Neuronal stem cell (in vitro differentiated cells): ENCODE measurements around the gene CFAP61.
A peak's percentile ranks its signal among the peaks of the same experiment; 100 is the strongest.

Experiments used
- DNase-seq: peaks from one replicate; pipeline ENCODE4 v3.0.0-alpha.2; 2013; ENCODE audit warnings: low spot score
- H2AFZ ChIP-seq: one replicate; pipeline ENCODE4 v1.6.1; 2013; ENCODE audit warnings: mild to moderate bottlenecking, low read length, inconsistent platforms
- H2AK5ac ChIP-seq: 2 replicates; pipeline ENCODE4 v1.6.1; 2013; ENCODE audit warnings: low read depth, mild to moderate bottlenecking, inconsistent platforms, low read length, moderate library complexity, mixed read lengths
- H2BK120ac ChIP-seq: 2 replicates; pipeline ENCODE4 v1.6.1; 2013; ENCODE audit warnings: low read depth, mild to moderate bottlenecking, inconsistent platforms, low read length, moderate library complexity, mixed read lengths
- H2BK12ac ChIP-seq: one replicate; pipeline ENCODE4 v1.6.1; 2013; ENCODE audit warnings: low read length, inconsistent platforms
- H2BK15ac ChIP-seq: 2 replicates; pipeline ENCODE4 v1.6.1; 2013; ENCODE audit warnings: mild to moderate bottlenecking, low read length, inconsistent platforms, mixed read lengths
- H2BK5ac ChIP-seq: one replicate; pipeline ENCODE4 v1.6.1; 2013; ENCODE audit warnings: inconsistent platforms, mild to moderate bottlenecking, low read length, moderate library complexity
- H3K14ac ChIP-seq: one replicate; pipeline ENCODE4 v1.6.1; 2013; ENCODE audit warnings: low read length, inconsistent platforms
- H3K18ac ChIP-seq: 2 replicates; pipeline ENCODE4 v1.6.1; 2013; ENCODE audit warnings: low read length, inconsistent platforms
- H3K23ac ChIP-seq: 2 replicates; pipeline ENCODE4 v1.6.1; 2013; ENCODE audit warnings: low read depth, mild to moderate bottlenecking, mixed read lengths, low read length, inconsistent platforms; ENCODE audit not compliant: poor library complexity
- H3K27ac ChIP-seq: replicated peaks from 3 replicates; pipeline ENCODE4 v1.5.1; 2013; ENCODE audit warnings: low read length, inconsistent platforms
- H3K27me3 ChIP-seq, 3 experiments: 2 replicates each; pipeline ENCODE4 v1.6.1; 2013; ENCODE audit warnings: low read length in 3 of 3, mild to moderate bottlenecking in 2 of 3, inconsistent platforms in 1 of 3, low read depth in 1 of 3, mixed read lengths in 1 of 3, moderate library complexity in 1 of 3; ENCODE audit not compliant: control insufficient read depth in 3 of 3, insufficient read depth in 3 of 3
- H3K36me3 ChIP-seq, 2 donors: replicated peaks in 1 of 2; 2 replicates each; pipeline ENCODE4 v1.6.1; 2013; ENCODE audit warnings: low read length in 2 of 2; ENCODE audit not compliant: control insufficient read depth in 2 of 2, insufficient read depth in 2 of 2
- H3K4ac ChIP-seq: 2 replicates; pipeline ENCODE4 v1.6.1; 2013; ENCODE audit warnings: inconsistent platforms, mild to moderate bottlenecking, low read length, moderate library complexity
- H3K4me1 ChIP-seq, 2 donors: 1 replicate in 1 of 2; 2 replicates in 1 of 2; pipeline ENCODE4 v1.6.1; 2013; ENCODE audit warnings: low read length in 2 of 2, low read depth in 1 of 2; ENCODE audit not compliant: control insufficient read depth in 2 of 2, insufficient read depth in 1 of 2
- H3K4me2 ChIP-seq: one replicate; pipeline ENCODE4 v1.6.1; 2013; ENCODE audit warnings: mild to moderate bottlenecking, low read length, inconsistent platforms; ENCODE audit not compliant: insufficient read depth, poor library complexity, severe bottlenecking
- H3K4me3 ChIP-seq, 2 donors: 2 replicates each; pipeline ENCODE4 v1.5.1; 2013; ENCODE audit warnings: low read length in 2 of 2, mild to moderate bottlenecking in 2 of 2, inconsistent platforms in 1 of 2, moderate library complexity in 1 of 2
- H3K79me1 ChIP-seq: one replicate; pipeline ENCODE4 v1.6.1; 2013; ENCODE audit warnings: low read depth, mild to moderate bottlenecking, inconsistent platforms, low read length, moderate library complexity
- H3K9ac ChIP-seq: one replicate; pipeline ENCODE4 v1.6.1; 2013; ENCODE audit warnings: mild to moderate bottlenecking, low read depth, low read length, inconsistent platforms; ENCODE audit not compliant: poor library complexity
- H3K9me3 ChIP-seq, 2 donors: replicated peaks in 1 of 2; 2 replicates each; pipeline versions ENCODE3 to v1.6.1; 2013; ENCODE audit warnings: low read length in 2 of 2, mild to moderate bottlenecking in 2 of 2, inconsistent platforms in 1 of 2, low read depth in 1 of 2, mixed read lengths in 1 of 2, moderate library complexity in 1 of 2; ENCODE audit not compliant: control insufficient read depth in 2 of 2, insufficient read depth in 1 of 2
- H4K8ac ChIP-seq: one replicate; pipeline ENCODE4 v1.6.1; 2013; ENCODE audit warnings: low read depth, mild to moderate bottlenecking, inconsistent platforms, low read length, moderate library complexity
- H4K91ac ChIP-seq: one replicate; pipeline ENCODE4 v1.6.1; 2013; ENCODE audit warnings: low read length, low read depth, mild to moderate bottlenecking, inconsistent platforms; ENCODE audit not compliant: poor library complexity
- WGBS, 2 donors: extraction: QIAGEN DNeasy Blood & Tissue Kit; methylation state at CpG; one replicate each; pipeline ENCODE4 v1.1.7; 2013; ENCODE audit warnings: missing lambda C conversion rate in 2 of 2, mixed read lengths in 1 of 2; ENCODE audit not compliant: insufficient read length in 2 of 2, insufficient replicate concordance in 1 of 2; ENCODE audit errors: extremely low coverage in 2 of 2; 5-methylcytosine and 5-hydroxymethylcytosine counted together

CFAP61 gene

DNA sequence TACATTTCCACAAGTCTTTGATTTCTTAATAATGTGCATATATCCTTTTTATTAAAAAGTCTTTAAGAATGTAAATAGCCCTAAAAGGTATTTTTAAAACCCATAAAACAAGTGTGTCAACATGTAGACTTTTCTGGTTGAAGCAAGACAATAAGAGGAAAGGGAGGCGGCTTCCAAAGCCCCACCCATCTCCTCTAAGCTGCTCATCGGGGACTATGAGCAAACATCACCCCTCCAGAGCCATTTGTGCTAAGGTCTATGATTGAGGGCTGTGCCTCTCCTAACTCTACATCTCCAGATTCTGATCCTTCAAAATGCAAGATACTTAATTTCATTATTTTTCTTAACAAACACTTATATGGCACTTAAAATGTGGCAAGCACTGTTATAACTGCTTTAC is 37.7 kb upstream of the CFAP61 start:
- H3K4me3 ChIP-seq, result no peak overlapping the region
- no peaks in the 10 kb centered on the region for H3K27me3 ChIP-seq
- peaks cover 7% of the 10 kb centered on the region in 2 donors for H3K4me1 ChIP-seq
- no peaks in the 10 kb centered on the region for H3K9me3 ChIP-seq
- H2BK12ac ChIP-seq, result no peak overlapping the region
- H4K91ac ChIP-seq, result no peak overlapping the region
- no CpG with 5 or more reads among the region's 2 CpGs for WGBS, 2 donors
- H3K18ac ChIP-seq, result no peak overlapping the region
- no peak overlapping the region for H4K8ac ChIP-seq
- no peak overlapping the region for H3K27ac ChIP-seq
- no peak overlapping the region for H3K9ac ChIP-seq
- H2BK5ac ChIP-seq, result no peak overlapping the region
- H2BK15ac ChIP-seq, result no peak overlapping the region
- no peak overlapping the region for H2AK5ac ChIP-seq
- peaks cover 11% of the 10 kb centered on the region for H3K79me1 ChIP-seq
- no peak overlapping the region for H2BK120ac ChIP-seq
- H3K4ac ChIP-seq, result no peak overlapping the region
- H3K14ac ChIP-seq, result no peak overlapping the region
- no peak overlapping the region for H3K4me2 ChIP-seq
- peaks cover 0 to 11% of the 10 kb centered on the region in 2 donors for H3K36me3 ChIP-seq
- peak overlapping the region; percentile 1 for H2AFZ ChIP-seq
- H3K23ac ChIP-seq, result no peak overlapping the region
- no peak for DNase-seq

DNA sequence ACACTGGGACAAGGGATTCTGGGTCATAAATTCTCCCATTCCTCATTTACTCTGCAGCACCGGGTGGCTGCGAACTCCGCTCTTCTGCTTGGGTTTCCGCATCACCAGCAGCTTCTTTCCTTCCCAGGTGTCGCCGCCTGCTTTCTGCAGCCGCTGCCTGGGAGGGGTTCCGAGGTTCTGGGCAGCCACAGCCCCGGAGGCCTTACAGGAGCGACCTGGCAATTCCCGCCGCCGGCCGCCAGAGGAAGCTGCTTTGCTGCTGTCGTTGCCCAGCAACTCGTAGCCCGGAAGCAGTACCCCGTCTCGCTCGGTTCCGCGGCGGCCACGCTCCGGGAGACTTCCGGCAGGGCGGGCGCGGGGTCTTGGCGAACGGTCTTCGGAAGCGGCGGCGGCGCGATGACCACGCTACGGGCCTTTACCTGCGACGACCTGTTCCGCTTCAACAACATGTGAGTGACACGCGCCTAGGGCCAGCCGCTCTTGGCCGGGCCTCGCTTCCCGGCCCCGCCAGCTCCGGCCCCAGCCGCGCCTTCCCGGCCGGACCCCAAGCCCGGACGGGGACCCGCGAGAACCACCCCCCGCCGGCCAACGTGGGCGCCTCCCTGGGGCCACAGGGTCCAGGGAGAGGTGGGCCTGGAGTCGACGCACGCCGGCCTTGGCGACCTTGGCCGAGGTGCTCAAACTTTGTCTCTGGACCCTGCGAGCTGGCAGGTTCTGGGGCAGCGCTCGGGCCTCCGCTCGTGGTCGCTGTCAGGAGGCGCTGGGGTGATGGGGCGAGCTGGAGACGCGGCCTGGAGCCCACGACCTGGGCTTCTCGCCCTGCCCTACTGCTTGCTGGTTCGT is 35.1 kb upstream of the CFAP61 start, which contains the start of gene NAA20:
Gene NAA20, plus strand, starts transcription at position 362 of the 843 bp plus-strand sequence. Its CDS starts 35 bp downstream, at position 397.
- Histone ChIP-seq H2BK12ac (no peak within 1 kb of the TSS), H3K27me3 (no peaks in the 10 kb centered on the region), H2AFZ (peak within 1 kb of the TSS; percentile 98), H2AK5ac (peak within 1 kb of the TSS; percentile 28), H3K36me3 (peaks cover 0 to 22% of the 10 kb centered on the region in 2 donors), H3K4ac (no peak within 1 kb of the TSS), H3K14ac (peak within 1 kb of the TSS; percentile 94), H3K18ac (peak within 1 kb of the TSS; percentile 86), H2BK5ac (peak within 1 kb of the TSS; percentile 93), H3K4me3 (peak within 1 kb of the TSS; percentile 96 to 99), H3K27ac (peak within 1 kb of the TSS; percentile 2), H2BK15ac (no peak within 1 kb of the TSS), H3K4me1 (peaks cover 5 to 7% of the 10 kb centered on the region in 2 donors), H3K79me1 (peaks cover 13% of the 10 kb centered on the region), H3K9me3 (no peaks in the 10 kb centered on the region), H3K23ac (peak within 1 kb of the TSS; percentile 77), H2BK120ac (no peak within 1 kb of the TSS), H4K91ac (no peak within 1 kb of the TSS), H3K9ac (peak within 1 kb of the TSS; percentile 92), H4K8ac (peak within 1 kb of the TSS; percentile 50), H3K4me2 (peak within 1 kb of the TSS; percentile 88)
- no CpG with 5 or more reads among the region's 81 CpGs for WGBS, 2 donors
- peak; percentile 81 for DNase-seq

DNA sequence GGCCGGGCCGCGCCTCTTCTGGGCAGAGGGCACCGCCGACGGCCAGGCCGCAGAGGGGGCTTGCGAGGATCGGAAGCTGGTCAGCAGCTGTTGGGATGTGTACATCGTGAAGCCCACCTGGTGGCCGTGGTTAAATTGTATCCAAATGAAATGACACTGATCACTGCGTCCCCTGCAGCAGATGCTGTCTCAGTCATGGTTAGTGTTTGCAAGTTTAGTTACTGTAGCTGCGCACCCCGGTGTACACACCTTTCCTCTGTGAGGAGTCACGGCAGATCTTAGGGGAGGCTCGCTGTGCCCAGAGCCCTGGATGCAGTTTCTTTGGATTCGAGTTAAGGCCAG is 34.5 kb upstream of the CFAP61 start:
- no peak overlapping the region for H3K27ac ChIP-seq

DNA sequence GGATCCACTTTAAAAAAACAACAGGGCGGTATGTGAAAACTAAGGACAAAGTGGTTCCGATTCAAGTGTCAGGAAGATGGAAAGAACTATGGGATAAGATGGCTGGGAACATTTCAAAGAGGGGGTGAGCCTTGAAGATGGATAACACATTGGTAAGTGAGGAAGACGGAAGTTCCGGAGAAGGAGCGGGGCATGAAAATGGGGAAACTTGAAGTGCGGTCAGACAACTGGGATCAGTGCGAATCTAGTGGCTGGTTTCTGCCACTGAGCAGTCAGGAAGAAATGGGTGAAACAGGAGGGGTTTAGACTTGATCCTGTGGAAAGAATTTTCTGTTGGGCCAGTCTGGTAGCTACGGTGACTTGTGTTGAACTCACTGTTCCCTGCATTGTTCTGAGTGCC is 34.0 kb upstream of the CFAP61 start:
- Histone ChIP-seq H3K9ac (no peak overlapping the region), H3K14ac (no peak overlapping the region), H3K4me2 (no peak overlapping the region), H3K4ac (no peak overlapping the region), H3K4me3 (peak overlapping the region in 1 of 2 donors; percentile 96), H3K23ac (no peak overlapping the region), H3K18ac (no peak overlapping the region), H3K79me1 (peaks cover 13% of the 10 kb centered on the region), H2AFZ (no peak overlapping the region), H4K91ac (no peak overlapping the region), H3K9me3 (no peaks in the 10 kb centered on the region), H4K8ac (no peak overlapping the region), H3K36me3 (peaks cover 3 to 33% of the 10 kb centered on the region in 2 donors), H3K4me1 (peaks cover 5 to 7% of the 10 kb centered on the region in 2 donors), H3K27me3 (no peaks in the 10 kb centered on the region), H3K27ac (no peak overlapping the region), H2BK15ac (no peak overlapping the region), H2BK12ac (no peak overlapping the region), H2BK120ac (no peak overlapping the region), H2BK5ac (no peak overlapping the region), H2AK5ac (no peak overlapping the region)
- DNase-seq, result no peak
- WGBS, 2 donors, result no CpG with 5 or more reads among the region's 8 CpGs

More for the DNA sequence above, 34.5 kb upstream of the CFAP61 start:
- H4K8ac ChIP-seq, result peak overlapping the region; percentile 50
- H3K9me3 ChIP-seq, result no peaks in the 10 kb centered on the region
- no peak overlapping the region for H2BK15ac ChIP-seq
- H3K4ac ChIP-seq, result no peak overlapping the region
- peak overlapping the region; percentile 86 for H3K18ac ChIP-seq
- H3K4me1 ChIP-seq, result peaks cover 5 to 7% of the 10 kb centered on the region in 2 donors
- H3K4me3 ChIP-seq, result peak overlapping the region; percentile 96 to 99
- no peak for DNase-seq
- peaks cover 13% of the 10 kb centered on the region for H3K79me1 ChIP-seq
- H2BK120ac ChIP-seq, result no peak overlapping the region
- H3K14ac ChIP-seq, result peak overlapping the region; percentile 94
- no peak overlapping the region for H2BK12ac ChIP-seq
- peak overlapping the region; percentile 88 for H3K4me2 ChIP-seq
- peak overlapping the region; percentile 92 for H3K9ac ChIP-seq
- no peaks in the 10 kb centered on the region for H3K27me3 ChIP-seq
- peak overlapping the region; percentile 28 for H2AK5ac ChIP-seq
- peak overlapping the region; percentile 93 for H2BK5ac ChIP-seq
- peak overlapping the region; percentile 98 for H2AFZ ChIP-seq
- H3K36me3 ChIP-seq, result peaks cover 2 to 28% of the 10 kb centered on the region in 2 donors
- no CpG with 5 or more reads among the region's 17 CpGs for WGBS, 2 donors
- peak overlapping the region; percentile 77 for H3K23ac ChIP-seq
- H4K91ac ChIP-seq, result no peak overlapping the region
